Hepatic stellate cell (primary cell): ENCODE data around the gene GPHB5.
"Not testable (repeated sequence)": the region's sequence is repeated elsewhere in the genome, so short reads cannot be mapped to it uniquely, and the experiment has no call there.

Experiments used
- DNase-seq: peaks from one replicate; pipeline ENCODE4 v3.0.0; 2011; ENCODE audit warnings: low spot score

GPHB5 gene

GRCh38 chr14:63318835-63319234, at the start of gene GPHB5:
TSS of gene GPHB5 (minus strand) at chr14:63318935. CDS start at chr14:63317849, 1,086 bp downstream.
- DNase-seq, result no peak

GRCh38 chr14:63367742-63368364, 49.1 kb upstream of the GPHB5 start:
- DNase-seq, result no peak

- no peak for DNase-seq
Measured at GRCh38 chr14:63362389-63362819, 43.7 kb upstream of the GPHB5 start.

- DNase-seq, result no peak
Measured at GRCh38 chr14:63361790-63362189, 43.1 kb upstream of the GPHB5 start.

- DNase-seq, result no peak
Measured at GRCh38 chr14:63357841-63358240, 39.1 kb upstream of the GPHB5 start.

GRCh38 chr14:63345826-63346225, 27.1 kb upstream of the GPHB5 start:
- DNase-seq, result no peak

- DNase-seq, result no peak
Measured at GRCh38 chr14:63344336-63344735, 25.6 kb upstream of the GPHB5 start.

- DNase-seq, result no peak
Measured at GRCh38 chr14:63343878-63344277, 25.1 kb upstream of the GPHB5 start.

- no peak for DNase-seq
Measured at GRCh38 chr14:63342371-63342770, 23.6 kb upstream of the GPHB5 start.

- DNase-seq, result no peak
Measured at GRCh38 chr14:63328787-63329737, 10.3 kb upstream of the GPHB5 start.

GRCh38 chr14:63326840-63327239, 8.1 kb upstream of the GPHB5 start:
- DNase-seq, result no peak

- no peak for DNase-seq
Measured at GRCh38 chr14:63322897-63323573, 4.3 kb upstream of the GPHB5 start.

GRCh38 chr14:63322472-63322871, 3.7 kb upstream of the GPHB5 start:
- no peak for DNase-seq

- no peak for DNase-seq
Measured at GRCh38 chr14:63308723-63309317, 9.9 kb downstream of the GPHB5 start.

- DNase-seq, result not testable (repeated sequence)
Measured at GRCh38 chr14:63304429-63304828, 14.3 kb downstream of the GPHB5 start.

GRCh38 chr14:63301891-63302534, 16.7 kb downstream of the GPHB5 start:
- no peak for DNase-seq

- no peak for DNase-seq
Measured at GRCh38 chr14:63300854-63301253, 17.9 kb downstream of the GPHB5 start.

- no peak for DNase-seq
Measured at GRCh38 chr14:63299351-63300110, 19.2 kb downstream of the GPHB5 start.

GRCh38 chr14:63297372-63298063, 21.2 kb downstream of the GPHB5 start:
- DNase-seq, result no peak

- no peak for DNase-seq
Measured at GRCh38 chr14:63296060-63296563, 22.6 kb downstream of the GPHB5 start.
